Measurements from ENCODE around the gene RMDN2.

DNA sequence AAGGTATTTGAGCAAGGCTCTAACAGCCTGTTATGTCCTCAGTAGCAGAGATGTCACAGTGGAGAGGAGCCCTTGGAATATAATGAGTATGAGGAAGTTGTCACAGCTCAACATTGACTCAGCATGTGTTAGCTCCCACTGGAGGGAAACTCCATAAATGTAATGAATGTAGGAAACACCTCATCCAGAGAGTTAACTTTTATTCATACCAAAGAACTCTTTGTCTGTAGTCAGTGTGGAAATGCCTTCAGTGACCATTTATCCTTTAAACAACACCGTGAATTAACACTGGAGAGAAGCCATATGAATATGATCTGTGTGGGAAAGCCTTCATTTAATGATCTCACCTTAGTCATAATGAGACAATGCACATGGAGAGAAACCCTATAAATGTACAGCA, 91.1 kb downstream of the RMDN2 start:
- TF ChIP-seq EZH2 (IDR thresholded peaks at IDR 0.05; ENCODE audit: borderline replicate concordance, low read depth, low read length, poor library complexity, severe bottlenecking), result no peak
- TF ChIP-seq, protein P1, sequence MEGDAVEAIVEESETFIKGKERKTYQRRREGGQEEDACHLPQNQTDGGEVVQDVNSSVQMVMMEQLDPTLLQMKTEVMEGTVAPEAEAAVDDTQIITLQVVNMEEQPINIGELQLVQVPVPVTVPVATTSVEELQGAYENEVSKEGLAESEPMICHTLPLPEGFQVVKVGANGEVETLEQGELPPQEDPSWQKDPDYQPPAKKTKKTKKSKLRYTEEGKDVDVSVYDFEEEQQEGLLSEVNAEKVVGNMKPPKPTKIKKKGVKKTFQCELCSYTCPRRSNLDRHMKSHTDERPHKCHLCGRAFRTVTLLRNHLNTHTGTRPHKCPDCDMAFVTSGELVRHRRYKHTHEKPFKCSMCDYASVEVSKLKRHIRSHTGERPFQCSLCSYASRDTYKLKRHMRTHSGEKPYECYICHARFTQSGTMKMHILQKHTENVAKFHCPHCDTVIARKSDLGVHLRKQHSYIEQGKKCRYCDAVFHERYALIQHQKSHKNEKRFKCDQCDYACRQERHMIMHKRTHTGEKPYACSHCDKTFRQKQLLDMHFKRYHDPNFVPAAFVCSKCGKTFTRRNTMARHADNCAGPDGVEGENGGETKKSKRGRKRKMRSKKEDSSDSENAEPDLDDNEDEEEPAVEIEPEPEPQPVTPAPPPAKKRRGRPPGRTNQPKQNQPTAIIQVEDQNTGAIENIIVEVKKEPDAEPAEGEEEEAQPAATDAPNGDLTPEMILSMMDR (conservative IDR thresholded peaks at IDR 0.05; ENCODE audit: low read depth, low read length), result no peak

Data from A673 (cell line).